A673 (cell line): Measurements from ENCODE around the gene FASTKD3. TPM values are rescaled to one million over a fixed set of nuclear protein-coding genes. Genes with fewer than 3 reads are reported as not detected.
"Not testable (repeated sequence)": the region's sequence is repeated elsewhere in the genome, so short reads cannot be mapped to it uniquely, and the experiment has no call there.

Experiments
- BruUV-seq: library from RNA; stranded (reverse); fragments of 400-500 nt; replicated peaks from 2 replicates; lab custom pipeline; 2021; lab: Mats Ljungman, UMichigan
- CTCF ChIA-PET: fragments of 300-600 bp; sonication (Branson Sonifier 250); formaldehyde crosslinking; loops from one replicate; lab custom pipeline; 2022; ENCODE audit warnings: antibody characterized with exemption; lab: Charles Lee
- POLR2A ChIA-PET: fragments of 300-600 bp; sonication (Branson Sonifier 250); formaldehyde crosslinking; loops from one replicate; lab custom pipeline; 2022; ENCODE audit warnings: antibody characterized with exemption; ENCODE audit not compliant: low non-redundant PET; lab: Charles Lee
- DNase-seq: peaks from one replicate; pipeline ENCODE4 v3.0.0-alpha.2; 2015; ENCODE audit warnings: low spot score
- H3K27ac ChIP-seq: fragments of 200-600 bp; sonication (generic); 2 replicates; pipeline ENCODE4 v1.5.1; 2016; ENCODE audit warnings: mixed run types, low read depth, mild to moderate bottlenecking, mixed read lengths, antibody characterized with exemption, low read length; ENCODE audit not compliant: poor library complexity, severe bottlenecking
- H3K27me3 ChIP-seq: fragments of 200-600 bp; sonication (generic); replicated peaks from 2 replicates; pipeline ENCODE4 v1.6.1; 2017; ENCODE audit warnings: mixed run types, low read depth, mild to moderate bottlenecking, mixed read lengths, antibody characterized with exemption, low read length; ENCODE audit not compliant: insufficient read depth, poor library complexity
- H3K36me3 ChIP-seq: fragments of 200-600 bp; sonication (generic); 2 replicates; pipeline ENCODE4 v1.6.1; 2016; ENCODE audit warnings: mixed run types, mild to moderate bottlenecking, mixed read lengths, antibody characterized with exemption, low read length; ENCODE audit not compliant: insufficient read depth, poor library complexity, severe bottlenecking
- H3K4me1 ChIP-seq: fragments of 200-600 bp; sonication (generic); 2 replicates; pipeline ENCODE4 v1.6.1; 2017; ENCODE audit warnings: mixed run types, mild to moderate bottlenecking, mixed read lengths, antibody characterized with exemption, low read length; ENCODE audit not compliant: insufficient read depth, poor library complexity, severe bottlenecking
- H3K4me3 ChIP-seq: fragments of 200-600 bp; sonication (generic); 2 replicates; pipeline ENCODE4 v1.5.1; 2016; ENCODE audit warnings: low read depth, mixed run types, mild to moderate bottlenecking, mixed read lengths, low read length; ENCODE audit not compliant: poor library complexity, severe bottlenecking
- H3K9me3 ChIP-seq: fragments of 200-600 bp; sonication (generic); 2 replicates; pipeline ENCODE4 v1.6.1; 2016; ENCODE audit warnings: mixed run types, low read depth, mild to moderate bottlenecking, mixed read lengths, antibody characterized with exemption, low read length; ENCODE audit not compliant: poor library complexity, severe bottlenecking
- EZH2 ChIP-seq: fragments of 200-600 bp; sonication (generic); IDR thresholded peaks from 2 replicates; pipeline ENCODE4 v1.6.1; 2017; ENCODE audit warnings: borderline replicate concordance, low read depth, mild to moderate bottlenecking, mixed read lengths, antibody characterized with exemption, low read length; ENCODE audit not compliant: poor library complexity, severe bottlenecking
- intact Hi-C: fragments of 100-400 bp; cut with micrococcal nuclease; formaldehyde crosslinking; loops from one replicate; pipeline ENCODE4 v1.10.0; 2022; ENCODE audit not compliant: unreplicated experiment
- total RNA-seq: library from RNA; stranded (reverse); gene quantifications from 2 replicates; pipeline ENCODE4 v1.2.3, GENCODE V29; 2021
- TF ChIP-seq, protein P1 (sequence below): fragments of 300-800, 200-600 bp; sonication (generic); conservative IDR thresholded peaks from 2 replicates; pipeline ENCODE4 v1.5.1; 2017; ENCODE audit warnings: low read depth, mild to moderate bottlenecking, antibody characterized with exemption, low read length, moderate library complexity, mixed read lengths

The FASTKD3 gene
- total RNA-seq, 1 experiment from 2014 or later, result 16.8 TPM

DNA sequence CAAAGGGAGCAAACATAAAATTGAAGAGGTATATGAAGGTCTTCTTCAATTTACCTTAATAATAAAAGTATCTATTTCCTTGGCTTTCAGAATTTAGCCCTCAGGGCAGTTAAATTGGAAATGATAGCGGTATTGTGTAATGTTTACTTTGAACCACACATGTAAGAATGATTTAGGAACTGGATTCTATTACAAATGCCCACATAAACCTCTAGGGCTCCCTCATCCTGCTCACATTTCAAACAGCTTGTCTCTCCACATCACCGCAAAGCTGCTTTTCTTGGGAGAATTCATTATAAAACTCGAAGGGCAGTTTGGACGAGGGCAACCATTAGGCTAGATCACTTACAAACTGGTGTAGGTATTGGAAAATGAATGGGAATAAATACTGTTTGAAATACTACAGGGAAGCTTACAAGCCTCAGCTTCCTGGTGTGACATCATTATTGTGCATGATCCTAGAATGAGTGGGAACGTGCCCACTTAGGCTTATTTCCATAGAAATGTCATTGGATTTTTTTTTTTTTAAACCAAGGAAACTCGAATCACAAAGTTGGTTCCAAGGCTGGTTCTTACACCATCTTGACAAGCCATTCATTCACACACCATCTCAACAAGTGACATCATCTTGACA, 47.5 kb upstream of the FASTKD3 start:
- H3K27me3 ChIP-seq, result no peaks in the 10 kb centered on the region
- DNase-seq, result no peak
- CTCF ChIA-PET, result no interaction called here

DNA sequence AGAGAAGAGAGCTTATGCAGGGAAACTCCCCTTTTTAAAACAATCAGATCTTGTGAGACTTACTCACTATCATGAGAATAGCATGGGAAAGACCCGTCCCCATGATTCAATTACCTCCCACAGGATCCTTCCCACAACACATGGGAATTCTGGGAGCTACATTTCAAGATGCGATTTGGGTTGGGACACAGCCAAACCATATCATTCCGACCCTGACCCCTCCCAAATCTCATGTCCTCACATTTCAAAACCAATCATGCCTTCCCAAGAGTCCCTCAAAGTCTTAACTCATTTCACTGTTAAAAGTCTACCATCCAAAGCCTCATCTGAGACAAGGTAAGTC, 42.6 kb upstream of the FASTKD3 start:
- POLR2A ChIA-PET, intact Hi-C loops, H3K9me3 ChIP-seq, H3K27me3 ChIP-seq, BruUV-seq, DNase-seq, H3K4me1 ChIP-seq, CTCF ChIA-PET, H3K27ac ChIP-seq, H3K36me3 ChIP-seq, H3K4me3 ChIP-seq: not testable (repeated sequence)

More for the DNA sequence above, 47.5 kb upstream of the FASTKD3 start:
- no peak for TF ChIP-seq EZH2
- TF ChIP-seq, protein P1, sequence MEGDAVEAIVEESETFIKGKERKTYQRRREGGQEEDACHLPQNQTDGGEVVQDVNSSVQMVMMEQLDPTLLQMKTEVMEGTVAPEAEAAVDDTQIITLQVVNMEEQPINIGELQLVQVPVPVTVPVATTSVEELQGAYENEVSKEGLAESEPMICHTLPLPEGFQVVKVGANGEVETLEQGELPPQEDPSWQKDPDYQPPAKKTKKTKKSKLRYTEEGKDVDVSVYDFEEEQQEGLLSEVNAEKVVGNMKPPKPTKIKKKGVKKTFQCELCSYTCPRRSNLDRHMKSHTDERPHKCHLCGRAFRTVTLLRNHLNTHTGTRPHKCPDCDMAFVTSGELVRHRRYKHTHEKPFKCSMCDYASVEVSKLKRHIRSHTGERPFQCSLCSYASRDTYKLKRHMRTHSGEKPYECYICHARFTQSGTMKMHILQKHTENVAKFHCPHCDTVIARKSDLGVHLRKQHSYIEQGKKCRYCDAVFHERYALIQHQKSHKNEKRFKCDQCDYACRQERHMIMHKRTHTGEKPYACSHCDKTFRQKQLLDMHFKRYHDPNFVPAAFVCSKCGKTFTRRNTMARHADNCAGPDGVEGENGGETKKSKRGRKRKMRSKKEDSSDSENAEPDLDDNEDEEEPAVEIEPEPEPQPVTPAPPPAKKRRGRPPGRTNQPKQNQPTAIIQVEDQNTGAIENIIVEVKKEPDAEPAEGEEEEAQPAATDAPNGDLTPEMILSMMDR, result no peak
- POLR2A ChIA-PET, result no interaction called here
- H3K4me1 ChIP-seq, result no peaks in the 10 kb centered on the region
- H3K4me3 ChIP-seq, result no peak overlapping the region
- BruUV-seq, result no TSS peak
- H3K9me3 ChIP-seq, result no peaks in the 10 kb centered on the region
- no peak overlapping the region for H3K27ac ChIP-seq
- intact Hi-C loops, result no loop called here
- no peaks in the 10 kb centered on the region for H3K36me3 ChIP-seq

DNA sequence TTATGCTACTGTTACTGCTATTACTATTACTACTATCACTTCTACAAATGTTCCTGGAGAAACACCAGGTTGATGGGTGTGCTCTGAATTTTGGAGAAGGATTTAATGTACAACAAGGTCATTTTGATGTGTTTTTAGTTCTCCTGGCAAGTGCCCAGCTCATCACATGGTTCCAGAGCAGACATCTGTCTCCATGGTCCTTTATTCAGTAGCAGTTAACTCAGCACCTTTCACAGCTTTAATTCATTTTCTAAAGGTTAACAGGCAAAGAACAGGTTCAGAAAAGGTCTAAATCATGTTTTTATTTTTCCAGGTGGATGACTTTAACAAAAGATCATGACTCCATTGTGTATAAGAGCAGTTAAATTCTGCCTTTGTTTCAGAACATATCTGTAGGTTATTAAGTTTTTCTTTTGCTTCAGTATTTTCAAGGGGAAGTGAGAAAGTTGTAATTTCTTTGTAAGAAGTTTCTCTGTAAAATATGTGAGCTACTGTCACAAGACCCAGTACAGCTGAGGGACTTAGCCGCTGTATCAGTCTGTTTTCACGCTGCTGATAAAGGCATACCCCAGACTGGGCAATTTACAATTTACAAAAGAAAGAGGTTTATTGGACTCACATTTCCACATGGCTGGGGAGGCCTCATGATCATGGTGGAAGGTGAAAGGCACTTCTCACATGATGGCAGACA, 42.1 kb upstream of the FASTKD3 start:
- no peak for DNase-seq
- TF ChIP-seq, protein P1, result no peak
- no peak for TF ChIP-seq EZH2
- no TSS peak for BruUV-seq
- H3K27ac ChIP-seq, result no peak overlapping the region
- ChIA-PET CTCF (no interaction called here), POLR2A (no interaction called here)
- peaks cover 5% of the 10 kb centered on the region for H3K9me3 ChIP-seq
- intact Hi-C loops, result no loop called here
- no peaks in the 10 kb centered on the region for H3K27me3 ChIP-seq
- H3K36me3 ChIP-seq, result no peaks in the 10 kb centered on the region
- H3K4me1 ChIP-seq, result no peaks in the 10 kb centered on the region
- no peak overlapping the region for H3K4me3 ChIP-seq

DNA sequence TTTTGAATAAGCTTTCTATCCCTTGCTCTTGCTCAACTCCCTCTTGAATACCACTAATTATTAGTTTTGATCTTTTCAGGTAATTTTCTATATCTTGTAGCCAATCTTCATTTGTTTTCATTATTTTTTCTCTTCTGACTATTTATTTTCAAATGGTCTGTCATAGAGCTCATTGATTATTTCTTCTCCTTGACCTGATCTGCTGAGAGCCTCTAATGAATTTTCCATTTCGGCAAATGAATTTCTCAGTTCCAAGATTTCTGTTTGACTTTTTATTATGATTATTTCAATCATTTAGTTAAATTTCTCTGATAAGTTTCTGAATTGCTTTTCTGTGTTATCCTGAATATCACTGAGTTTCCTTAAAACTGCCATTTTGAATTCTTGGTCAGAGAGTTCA, 39.5 kb upstream of the FASTKD3 start:
- no peak overlapping the region for H3K27ac ChIP-seq

More for the DNA sequence above, 39.5 kb upstream of the FASTKD3 start:
- intact Hi-C loops, result no loop called here
- BruUV-seq, result no TSS peak
- DNase-seq, result no peak
- H3K4me3 ChIP-seq, result no peak overlapping the region
- ChIA-PET POLR2A (no interaction called here), CTCF (no interaction called here)
- TF ChIP-seq, protein P1, result no peak
- no peak for TF ChIP-seq EZH2
- no peaks in the 10 kb centered on the region for H3K36me3 ChIP-seq
- no peaks in the 10 kb centered on the region for H3K27me3 ChIP-seq
- H3K9me3 ChIP-seq, result peaks cover 5% of the 10 kb centered on the region
- no peaks in the 10 kb centered on the region for H3K4me1 ChIP-seq
